GM19035 (cell line): ENCODE results near the gene KCNH1.
A peak's percentile ranks its signal among the peaks of the same experiment; 100 is the strongest.

Experiments
- ATAC-seq: cut with Tn5 transposase; IDR thresholded peaks from one replicate; pipeline ENCODE4 v1.9.1; 2021; ENCODE audit not compliant: unreplicated experiment

Gene KCNH1, protein sequence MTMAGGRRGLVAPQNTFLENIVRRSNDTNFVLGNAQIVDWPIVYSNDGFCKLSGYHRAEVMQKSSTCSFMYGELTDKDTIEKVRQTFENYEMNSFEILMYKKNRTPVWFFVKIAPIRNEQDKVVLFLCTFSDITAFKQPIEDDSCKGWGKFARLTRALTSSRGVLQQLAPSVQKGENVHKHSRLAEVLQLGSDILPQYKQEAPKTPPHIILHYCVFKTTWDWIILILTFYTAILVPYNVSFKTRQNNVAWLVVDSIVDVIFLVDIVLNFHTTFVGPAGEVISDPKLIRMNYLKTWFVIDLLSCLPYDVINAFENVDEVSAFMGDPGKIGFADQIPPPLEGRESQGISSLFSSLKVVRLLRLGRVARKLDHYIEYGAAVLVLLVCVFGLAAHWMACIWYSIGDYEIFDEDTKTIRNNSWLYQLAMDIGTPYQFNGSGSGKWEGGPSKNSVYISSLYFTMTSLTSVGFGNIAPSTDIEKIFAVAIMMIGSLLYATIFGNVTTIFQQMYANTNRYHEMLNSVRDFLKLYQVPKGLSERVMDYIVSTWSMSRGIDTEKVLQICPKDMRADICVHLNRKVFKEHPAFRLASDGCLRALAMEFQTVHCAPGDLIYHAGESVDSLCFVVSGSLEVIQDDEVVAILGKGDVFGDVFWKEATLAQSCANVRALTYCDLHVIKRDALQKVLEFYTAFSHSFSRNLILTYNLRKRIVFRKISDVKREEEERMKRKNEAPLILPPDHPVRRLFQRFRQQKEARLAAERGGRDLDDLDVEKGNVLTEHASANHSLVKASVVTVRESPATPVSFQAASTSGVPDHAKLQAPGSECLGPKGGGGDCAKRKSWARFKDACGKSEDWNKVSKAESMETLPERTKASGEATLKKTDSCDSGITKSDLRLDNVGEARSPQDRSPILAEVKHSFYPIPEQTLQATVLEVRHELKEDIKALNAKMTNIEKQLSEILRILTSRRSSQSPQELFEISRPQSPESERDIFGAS

DNA sequence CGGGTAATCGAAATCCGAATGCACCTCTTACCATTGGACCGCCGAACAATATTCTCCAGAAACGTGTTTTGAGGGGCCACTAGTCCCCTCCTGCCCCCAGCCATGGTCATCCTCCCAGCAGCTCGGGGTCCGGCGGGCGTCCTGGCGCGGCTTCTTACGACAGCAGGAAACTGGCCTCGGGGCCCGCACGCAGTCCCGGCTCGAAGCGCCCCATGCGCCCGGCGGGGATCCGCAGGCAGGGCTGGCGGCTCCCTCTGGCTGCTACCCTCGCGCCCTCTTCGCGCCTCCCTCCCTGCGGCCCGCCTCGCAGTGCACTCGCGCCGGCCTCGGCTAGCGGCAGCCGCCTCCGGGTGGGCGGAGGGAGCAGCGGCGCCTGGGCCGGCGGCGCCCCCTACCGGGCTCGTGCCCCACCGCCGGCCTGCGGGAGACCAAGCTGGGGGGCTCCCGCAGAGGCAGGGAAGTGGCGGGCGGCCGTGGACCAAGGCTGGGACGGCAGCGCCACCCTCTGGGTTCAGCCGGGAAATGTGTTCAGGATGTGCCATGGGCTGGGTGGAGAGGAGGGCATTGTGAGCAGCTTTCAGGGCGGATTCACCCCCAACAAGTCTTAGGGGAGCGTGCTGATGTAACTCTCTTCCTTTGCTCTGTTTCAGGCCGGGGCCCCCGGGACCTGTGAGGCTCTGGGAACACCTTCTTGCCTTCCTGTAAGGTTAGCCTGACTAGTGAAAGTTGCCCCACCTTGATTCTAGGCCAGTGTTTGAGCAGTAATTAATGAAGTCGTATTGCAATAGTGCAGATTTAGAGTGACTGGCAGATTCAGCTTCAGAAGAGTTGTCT, at the start of gene KCNH1:
KCNH1 (minus strand) TSS at position 313 of the 834 bp plus-strand sequence; CDS start at position 110, 203 bp downstream.
- ATAC-seq: peak; percentile 88

DNA sequence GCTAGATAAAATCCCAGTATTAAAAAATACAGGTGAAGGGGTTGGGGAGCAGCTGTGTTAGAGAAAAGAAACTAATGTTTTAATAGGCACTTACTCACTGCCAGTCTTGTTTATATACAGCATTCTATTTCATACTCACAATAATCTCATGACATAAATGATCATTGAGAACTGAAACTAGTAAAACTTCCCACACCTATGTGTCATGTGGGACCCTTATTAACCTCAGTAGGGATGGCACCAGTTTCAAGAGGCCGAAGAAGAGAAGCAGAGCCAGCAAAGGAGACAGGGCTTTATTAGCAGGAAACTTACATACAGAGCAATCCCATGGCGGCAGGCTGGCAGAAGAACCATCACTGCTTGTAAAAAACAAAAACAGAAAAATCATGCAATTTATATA, 48.8 kb upstream of the KCNH1 start:
- ATAC-seq: no peak

DNA sequence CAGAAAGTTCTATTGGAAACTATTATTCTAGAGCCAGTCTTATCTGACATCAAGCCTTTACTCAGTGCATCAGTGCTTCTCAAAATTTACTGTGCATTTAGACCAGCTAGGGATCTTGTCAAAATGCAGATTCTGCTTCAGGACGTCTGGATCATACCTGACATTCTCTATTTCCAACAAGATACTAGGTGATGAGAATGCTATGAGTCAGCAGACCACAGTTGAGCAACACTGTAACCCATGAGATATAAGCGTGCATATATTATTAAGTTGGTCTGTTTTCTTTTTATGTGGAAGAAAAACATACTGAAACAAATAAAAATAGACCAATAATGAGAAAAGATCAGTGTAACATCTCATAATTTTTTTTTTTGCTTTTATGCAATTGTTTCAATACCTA, 40.4 kb upstream of the KCNH1 start:
- ATAC-seq: no peak

DNA sequence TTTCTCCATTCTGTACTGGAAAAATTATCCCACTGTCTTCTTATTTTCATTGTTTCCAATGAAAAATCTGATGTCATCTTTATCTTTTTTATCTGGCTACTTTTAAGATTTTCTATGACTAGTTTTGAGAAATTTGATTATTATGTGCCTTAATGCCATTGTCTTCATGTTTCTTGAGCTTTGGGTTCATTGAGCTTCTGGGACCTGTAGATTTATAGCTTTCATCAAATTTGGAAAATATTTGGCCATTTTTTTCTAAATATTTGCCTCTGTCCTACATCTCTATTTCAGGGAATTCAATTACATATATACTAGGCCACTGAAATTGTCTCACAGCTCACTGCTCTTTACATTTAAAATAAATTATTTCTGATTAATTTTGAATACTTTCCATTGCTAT, 38.7 kb upstream of the KCNH1 start:
- no peak for ATAC-seq

DNA sequence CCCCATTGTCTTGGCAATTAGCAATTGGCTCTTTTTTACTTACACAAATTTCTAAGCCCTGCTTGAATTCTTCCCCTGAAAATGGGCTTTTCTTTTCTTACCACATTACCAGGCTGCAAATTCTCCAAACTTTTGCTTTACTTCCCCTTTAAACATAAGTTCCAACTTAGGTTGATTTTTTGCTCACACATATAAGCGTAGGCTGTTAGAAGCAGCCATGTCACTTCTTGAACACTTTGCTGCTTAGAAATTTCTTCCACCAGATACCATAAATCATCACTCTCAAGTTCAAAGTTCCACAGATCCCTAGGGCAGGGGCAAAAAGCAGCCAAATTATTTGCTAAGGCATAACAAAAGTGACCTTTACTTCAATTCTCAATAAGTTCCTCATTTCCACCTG, 35.4 kb upstream of the KCNH1 start:
- no peak for ATAC-seq

DNA sequence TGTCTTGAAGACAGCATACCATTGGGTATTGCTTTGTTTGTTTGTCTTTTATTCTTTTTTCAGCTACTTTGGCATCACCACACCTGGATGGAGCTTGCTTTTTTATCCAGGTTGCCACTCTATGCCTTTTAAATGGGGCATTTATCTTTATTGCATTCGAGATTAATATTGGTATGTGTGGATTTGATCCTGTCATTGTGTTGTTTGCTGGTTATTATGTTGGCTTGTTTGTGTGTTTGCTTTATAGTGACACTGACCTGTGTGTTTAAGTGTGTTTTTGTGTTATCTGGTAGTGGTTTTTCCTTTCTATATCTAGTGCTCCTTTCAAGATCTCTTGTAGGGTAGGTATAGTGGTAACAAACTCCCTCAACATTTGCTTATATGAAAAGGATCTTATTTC, 24.9 kb upstream of the KCNH1 start:
- ATAC-seq: no peak

DNA sequence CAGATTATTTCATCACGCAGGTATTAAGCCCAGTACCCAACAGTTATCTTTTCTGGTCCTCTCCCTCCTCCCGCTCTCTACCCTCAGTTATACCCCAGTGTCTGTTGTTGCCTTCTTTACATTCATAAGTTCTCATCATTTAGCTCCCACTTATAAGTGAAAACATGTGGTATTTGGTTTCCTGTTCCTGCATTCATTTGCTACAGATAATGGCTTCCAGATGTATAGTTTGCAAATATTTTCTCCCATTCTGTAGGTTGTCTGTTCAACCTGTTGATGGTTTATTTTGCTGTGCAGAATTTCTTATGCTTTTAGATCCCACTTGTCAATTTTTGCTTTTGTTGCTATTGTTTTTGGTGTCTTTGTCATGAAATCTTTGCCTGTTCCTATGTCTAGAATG, 21.1 kb upstream of the KCNH1 start:
- ATAC-seq: no peak

DNA sequence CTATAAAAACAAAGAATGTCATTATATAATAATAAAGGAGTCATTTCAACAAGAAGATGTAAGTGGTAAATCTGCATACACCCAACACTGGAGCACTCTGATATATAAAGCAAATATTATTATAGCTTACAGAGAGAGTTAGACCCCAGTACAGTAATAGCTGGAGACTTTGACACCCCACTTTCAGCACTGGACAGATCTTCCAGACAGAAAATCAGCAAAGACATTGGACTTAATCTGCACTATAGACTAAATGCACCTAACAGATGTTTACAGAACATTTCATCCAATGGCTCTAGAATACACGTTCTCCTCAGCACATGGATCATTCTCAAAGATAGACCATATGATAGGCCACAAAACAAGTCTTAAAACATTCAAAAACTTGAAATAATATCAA, 20.0 kb upstream of the KCNH1 start:
- ATAC-seq: no peak

DNA sequence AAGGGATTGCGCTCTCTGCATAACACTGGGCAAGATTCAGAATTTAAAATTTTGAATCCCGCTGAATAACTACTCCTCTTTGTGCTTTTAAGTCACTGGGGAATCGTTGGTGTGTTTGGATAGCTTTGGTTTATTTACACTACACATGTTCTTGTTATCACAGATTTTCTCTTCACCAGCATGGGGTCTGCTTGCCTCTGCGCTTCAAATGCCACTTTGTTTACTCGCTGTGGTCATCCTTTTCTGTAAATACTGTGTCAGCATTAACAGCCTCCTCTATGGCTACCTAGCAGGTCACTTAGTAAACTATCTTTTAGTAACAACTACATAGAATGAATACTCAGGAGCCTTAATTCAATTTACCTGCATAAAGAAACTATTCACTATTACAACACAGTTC, 14.4 kb upstream of the KCNH1 start:
- ATAC-seq: no peak

DNA sequence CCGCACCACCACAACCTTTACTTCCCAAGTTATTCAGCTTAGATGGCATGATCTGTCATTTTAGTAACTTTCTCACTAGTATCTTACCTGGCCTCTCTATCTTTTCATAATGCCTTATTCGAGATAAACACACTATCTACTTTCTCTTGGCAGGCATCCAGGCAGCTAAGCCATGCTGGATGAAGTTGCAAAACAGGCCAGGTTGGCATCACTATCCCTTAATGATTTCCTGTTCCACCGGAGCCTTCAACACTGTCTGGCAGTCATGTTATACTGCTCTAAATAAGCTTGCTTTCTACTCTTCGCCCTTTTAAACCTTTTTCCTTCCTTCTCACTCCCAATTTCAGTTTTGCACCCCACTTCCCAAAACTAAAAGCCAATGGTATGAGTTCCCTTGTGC, 12.0 kb upstream of the KCNH1 start:
- no peak for ATAC-seq

DNA sequence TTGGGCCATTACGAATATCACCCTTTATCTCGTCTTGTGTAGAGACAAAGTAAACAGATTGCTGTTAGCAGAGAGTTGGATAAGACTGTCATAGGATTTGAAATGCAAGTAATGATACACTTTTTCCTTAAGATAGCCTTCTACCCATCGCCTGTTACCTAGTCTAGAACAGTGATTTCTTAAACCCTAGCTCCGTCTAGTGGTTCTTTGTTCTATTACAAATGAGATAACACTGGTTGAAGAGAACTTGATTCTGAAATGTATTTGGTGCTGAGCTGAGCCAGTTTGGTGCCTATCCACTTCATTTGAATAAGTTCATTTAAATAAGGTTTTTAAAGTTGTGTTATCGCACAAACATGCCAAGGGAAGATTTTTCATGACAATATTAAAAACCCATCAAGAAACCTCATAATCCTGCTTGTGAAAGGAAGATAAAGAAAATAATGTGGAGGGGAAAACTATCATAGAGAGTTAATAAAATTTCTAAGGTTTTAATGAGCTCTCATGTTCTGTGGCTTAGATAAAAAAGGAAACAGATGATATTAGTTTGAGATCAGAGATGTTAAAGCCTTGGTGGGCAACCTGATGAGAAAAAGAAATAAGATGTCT, 1.5 kb upstream of the KCNH1 start:
- no peak for ATAC-seq

DNA sequence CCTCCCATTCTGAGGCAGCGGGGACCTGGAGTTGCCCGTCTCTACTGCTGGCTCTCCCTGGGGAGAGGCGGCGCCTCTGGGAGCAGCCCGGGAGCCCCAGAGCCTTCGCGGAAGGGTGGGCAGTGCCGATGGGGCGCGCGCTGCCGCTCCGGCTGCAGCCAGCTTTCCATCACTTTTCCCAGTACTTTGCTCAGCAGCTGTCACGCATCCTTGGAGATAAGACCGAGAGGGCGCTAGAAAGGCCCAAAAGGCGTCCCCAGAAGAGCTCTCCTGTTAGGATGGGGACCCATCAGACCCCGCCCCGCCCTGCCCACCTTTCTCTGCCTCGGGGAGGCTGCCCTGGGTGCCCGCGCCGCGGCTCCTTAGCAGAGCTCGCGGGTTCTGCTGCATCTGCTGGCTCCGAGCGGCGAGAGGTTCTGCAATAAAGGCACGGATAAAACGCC, 534 bp downstream of the KCNH1 start:
- ATAC-seq: no peak

DNA sequence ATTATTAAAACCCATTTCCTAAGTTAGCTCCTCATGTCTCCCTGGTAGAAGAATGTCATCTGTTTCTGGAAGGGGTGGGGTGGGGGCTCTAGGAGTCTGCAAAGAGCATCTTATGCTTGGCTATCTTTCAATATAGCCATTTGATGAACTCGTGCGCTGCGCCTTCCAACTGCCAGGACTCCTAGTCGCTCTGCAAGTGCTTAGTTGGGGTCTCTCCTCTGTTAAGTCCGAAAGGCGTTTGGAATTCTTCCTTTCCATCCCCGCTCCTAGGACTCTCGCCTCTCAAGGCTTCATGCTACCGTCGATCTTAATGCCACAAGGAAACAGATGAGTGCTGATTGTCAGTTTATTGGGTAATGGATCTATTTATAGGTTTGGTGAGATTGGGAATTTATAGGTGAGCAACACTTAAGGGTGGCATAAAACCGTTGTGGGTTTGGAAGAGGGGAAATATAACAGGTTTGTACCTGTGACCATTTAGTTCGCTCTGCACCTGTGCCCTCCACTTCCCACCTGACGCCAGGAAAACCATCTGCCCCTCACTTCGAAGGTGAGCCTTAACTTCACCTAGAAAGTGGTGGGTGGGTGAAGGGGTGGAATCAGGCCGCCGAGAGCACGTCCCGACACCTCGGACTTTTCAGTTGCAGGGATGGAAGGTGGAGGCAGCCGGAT, 1.1 kb downstream of the KCNH1 start:
- no peak for ATAC-seq

DNA sequence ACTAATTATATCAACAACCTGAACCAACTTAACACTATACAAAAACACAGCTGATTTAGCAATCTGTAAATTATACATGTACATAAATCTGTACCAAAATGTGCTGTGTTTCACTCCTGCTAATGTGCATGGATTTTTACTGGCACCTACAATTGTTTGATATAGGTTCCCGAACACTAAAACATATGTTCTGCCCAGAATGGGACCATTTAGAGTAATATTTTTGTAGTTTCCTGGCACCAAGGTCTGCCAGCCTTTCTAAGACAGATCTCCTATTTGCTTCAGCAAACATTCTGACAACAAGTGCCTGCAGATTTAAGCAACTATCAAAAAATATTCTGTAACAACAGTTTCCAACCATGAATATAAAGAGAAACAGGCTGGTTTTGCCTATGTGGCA, 4.2 kb downstream of the KCNH1 start:
- no peak for ATAC-seq

DNA sequence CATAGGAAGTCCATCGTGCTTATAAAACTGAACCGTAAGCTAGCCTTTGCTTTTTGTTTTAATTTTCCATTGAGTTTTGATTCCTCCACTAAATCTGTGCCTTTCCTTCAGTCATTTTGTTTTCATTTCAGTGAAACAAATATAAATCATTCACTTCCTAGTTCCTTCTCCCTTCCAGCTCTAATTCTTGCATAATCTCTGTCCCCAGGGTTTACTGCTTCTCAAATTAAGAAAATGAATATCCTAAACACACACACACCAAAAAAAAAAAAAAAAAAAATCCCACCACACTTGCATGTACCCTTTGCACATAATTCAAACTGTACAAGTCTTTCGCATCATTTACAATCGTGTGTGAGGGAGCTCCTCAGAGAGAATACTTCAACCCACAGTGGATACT, 6.8 kb downstream of the KCNH1 start:
- ATAC-seq: no peak

DNA sequence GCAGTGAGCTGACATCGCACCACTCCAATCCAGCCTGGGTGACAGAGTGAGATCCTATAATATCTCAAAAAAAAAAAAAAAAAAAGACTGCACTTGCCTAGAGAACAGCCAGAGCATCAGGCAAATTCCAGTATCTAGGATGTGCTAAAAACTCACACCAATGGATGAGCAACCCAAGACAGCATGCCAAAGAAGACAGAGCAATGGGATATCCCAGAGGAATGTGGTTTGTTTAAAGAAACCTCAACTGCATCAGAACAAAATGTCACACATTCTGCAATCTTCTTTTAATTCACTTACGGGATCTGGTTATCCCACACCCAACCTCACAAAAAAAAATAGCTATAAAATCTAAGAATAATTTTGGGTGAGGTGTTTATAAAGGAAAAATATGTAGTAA, 7.3 kb downstream of the KCNH1 start:
- ATAC-seq: no peak

DNA sequence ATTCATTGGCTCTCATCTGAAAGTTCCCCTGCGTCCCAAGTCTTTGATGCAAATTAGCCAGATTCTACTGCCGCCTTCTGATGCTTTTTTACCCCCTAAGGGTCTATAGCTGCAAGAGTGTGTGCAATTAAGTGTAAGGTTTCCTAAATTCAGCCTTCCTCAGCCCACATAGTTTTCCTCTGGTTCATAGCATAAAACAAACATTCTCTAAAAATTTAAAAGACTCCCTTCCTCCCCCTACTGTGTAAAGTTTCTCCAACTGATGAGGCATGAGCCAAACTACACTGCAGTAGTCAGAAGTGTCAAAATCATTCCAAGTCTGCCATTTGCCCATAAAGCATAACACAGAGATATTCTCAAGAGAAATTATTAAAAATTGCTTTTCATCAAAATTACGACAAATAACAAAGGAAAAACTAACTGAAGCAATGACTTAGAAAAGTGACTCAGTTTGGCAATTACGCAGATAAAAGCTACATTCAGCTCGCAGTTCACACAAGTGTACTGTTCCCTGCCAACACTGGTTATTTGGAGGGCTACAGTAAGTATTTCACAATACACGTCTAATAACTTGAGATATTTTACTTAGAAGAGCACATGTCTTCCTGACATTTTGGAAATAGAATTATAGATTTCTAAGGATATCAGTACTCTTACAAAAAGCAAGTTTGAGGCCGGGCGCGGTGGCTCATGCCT, 15.4 kb downstream of the KCNH1 start:
- no peak for ATAC-seq

DNA sequence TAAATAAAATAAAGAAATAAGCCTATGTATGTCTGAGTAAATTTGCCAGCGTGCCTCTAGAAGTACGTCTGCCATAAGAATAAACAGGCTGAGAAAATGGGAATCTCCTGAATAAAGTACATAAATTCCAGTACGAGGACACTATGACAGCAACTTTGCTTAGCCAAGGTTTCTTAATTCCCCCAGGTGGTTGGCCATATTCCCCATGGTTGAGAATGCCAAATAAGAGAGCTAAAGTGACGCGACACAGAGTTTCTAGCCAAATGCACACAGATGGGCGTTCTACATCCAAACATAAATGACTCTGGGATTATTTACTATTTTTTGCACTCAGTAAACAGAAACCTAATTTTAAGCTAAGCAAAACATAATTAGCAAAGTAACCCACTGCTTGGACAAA, 19.5 kb downstream of the KCNH1 start:
- ATAC-seq: no peak

DNA sequence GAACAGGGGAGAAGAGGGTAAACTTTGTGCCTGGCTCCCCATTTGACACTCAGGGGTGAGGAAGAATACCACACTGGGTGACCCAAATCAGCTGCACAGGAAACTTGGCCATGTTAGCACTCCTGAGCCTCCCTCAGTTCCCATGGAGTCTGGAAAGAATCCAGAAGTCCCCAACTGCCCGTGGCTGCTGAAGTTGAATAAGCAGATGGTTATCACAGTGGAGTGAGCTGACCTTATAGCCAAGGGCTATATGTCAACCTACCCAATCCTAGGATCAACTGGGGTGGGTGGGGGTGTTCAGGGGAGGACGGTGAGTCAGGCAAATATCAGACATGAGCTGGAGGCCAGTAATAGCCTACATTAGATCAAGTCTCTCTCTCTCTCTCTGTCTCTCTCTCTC, 20.4 kb downstream of the KCNH1 start:
- ATAC-seq: no peak

DNA sequence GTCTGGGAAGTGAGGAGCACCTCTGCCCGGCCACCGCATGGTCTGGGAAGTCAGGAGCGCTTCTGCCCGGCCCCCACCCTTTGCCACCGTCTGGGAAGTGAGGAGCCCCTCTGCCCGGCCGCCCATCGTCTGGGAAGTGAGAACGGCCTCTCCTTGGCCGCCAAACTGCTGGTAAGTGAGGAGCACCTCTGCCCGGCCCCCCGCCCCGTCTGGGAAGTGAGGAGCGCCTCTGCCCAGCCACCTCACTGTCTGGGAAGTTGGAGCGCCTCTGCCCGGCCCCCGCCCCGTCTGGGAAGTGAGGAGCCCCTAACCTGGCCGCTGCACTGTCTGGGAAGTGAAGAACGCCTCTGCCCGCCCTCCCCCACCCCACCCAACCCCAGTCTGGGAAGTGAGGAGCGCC, 22.6 kb downstream of the KCNH1 start:
- ATAC-seq: no peak
